Activated CD4-positive, alpha-beta memory T cell treated with anti-CD3 and anti-CD28 coated beads for 36 hours (primary cell): ENCODE measurements around the gene SIRPA. TPM values are rescaled to one million over a fixed set of nuclear protein-coding genes. Genes with fewer than 3 reads are reported as not detected.
A peak's percentile ranks its signal among the peaks of the same experiment; 100 is the strongest.

ENCODE experiments used
- CTCF ChIA-PET: fragments of 350-600 bp; sonication (Branson Sonifier 250); formaldehyde crosslinking; loops from one replicate; lab custom pipeline; 2021; ENCODE audit warnings: antibody characterized with exemption, inconsistent platforms; lab: Charles Lee
- POLR2A ChIA-PET: fragments of 350-600 bp; sonication (Branson Sonifier 250); formaldehyde crosslinking; loops from one replicate; lab custom pipeline; 2021; ENCODE audit warnings: antibody characterized with exemption; lab: Charles Lee
- DNase-seq: peaks from one replicate; pipeline ENCODE4 v3.0.0-alpha.2; 2020
- H3K27ac Mint-ChIP-seq: one replicate; pipeline ENCODE4 v1.8.0; 2021; ENCODE audit warnings: mixed read lengths
- H3K27me3 Mint-ChIP-seq: one replicate; pipeline ENCODE4 v1.8.0; 2021; ENCODE audit warnings: mixed read lengths
- H3K36me3 Mint-ChIP-seq: one replicate; pipeline ENCODE4 v1.8.0; 2021; ENCODE audit warnings: mixed read lengths
- H3K4me1 Mint-ChIP-seq: one replicate; pipeline ENCODE4 v1.8.0; 2021; ENCODE audit warnings: low read depth, mixed read lengths
- H3K4me3 Mint-ChIP-seq: one replicate; pipeline ENCODE4 v1.8.0; 2021; ENCODE audit warnings: mild to moderate bottlenecking, mixed read lengths
- H3K9me3 Mint-ChIP-seq: one replicate; pipeline ENCODE4 v1.8.0; 2021; ENCODE audit warnings: mixed read lengths
- intact Hi-C: fragments of 100-400 bp; cut with micrococcal nuclease; formaldehyde crosslinking; loops from one replicate; pipeline ENCODE4 v1.15.1; 2023
- total RNA-seq, 2 experiments: library from RNA; stranded (reverse); gene quantifications; one replicate each; pipeline ENCODE4 v1.2.3, GENCODE V29; 2021

Gene SIRPA
- total RNA-seq, 2 experiments from 2014 or later = not detected

DNA sequence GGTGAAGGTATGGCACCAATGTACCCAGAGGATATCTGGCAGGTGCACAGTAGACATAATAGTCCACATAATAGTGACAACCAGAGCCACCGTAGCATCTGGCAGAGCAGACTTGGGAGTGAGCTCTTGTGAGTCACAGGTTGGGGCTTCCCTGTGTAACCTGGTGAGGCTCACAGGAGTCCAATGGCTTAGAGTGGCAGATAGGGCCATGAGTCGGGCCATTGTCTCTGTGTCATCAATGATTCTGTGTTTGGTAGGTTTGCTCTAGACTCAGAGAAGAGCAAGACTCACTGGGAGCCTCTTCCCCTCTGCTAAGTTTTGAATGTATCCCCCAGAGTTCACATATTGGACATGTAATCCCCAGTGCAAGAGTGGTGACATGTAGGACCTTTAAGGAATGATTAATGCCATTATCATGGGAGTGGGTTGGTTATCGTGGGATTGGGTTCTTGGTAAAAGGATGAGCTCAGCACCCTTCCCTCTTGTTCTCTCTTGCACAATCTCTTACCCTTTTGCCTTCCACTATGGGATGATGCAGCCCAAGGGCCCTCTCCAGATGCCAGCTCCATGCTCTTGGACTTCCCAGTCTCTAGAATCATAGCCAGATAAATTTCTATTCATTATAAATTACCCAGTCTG is 22.6 kb upstream of the SIRPA start:
- Mint-ChIP-seq H3K9me3 (no peaks in the 10 kb centered on the region), H3K27ac (no peak overlapping the region), H3K4me3 (no peak overlapping the region), H3K36me3 (no peaks in the 10 kb centered on the region), H3K4me1 (no peaks in the 10 kb centered on the region), H3K27me3 (peaks cover 17% of the 10 kb centered on the region)
- peak; percentile 22 for DNase-seq
- ChIA-PET CTCF (no interaction called here), POLR2A (no interaction called here)
- intact Hi-C loops = no loop called here

DNA sequence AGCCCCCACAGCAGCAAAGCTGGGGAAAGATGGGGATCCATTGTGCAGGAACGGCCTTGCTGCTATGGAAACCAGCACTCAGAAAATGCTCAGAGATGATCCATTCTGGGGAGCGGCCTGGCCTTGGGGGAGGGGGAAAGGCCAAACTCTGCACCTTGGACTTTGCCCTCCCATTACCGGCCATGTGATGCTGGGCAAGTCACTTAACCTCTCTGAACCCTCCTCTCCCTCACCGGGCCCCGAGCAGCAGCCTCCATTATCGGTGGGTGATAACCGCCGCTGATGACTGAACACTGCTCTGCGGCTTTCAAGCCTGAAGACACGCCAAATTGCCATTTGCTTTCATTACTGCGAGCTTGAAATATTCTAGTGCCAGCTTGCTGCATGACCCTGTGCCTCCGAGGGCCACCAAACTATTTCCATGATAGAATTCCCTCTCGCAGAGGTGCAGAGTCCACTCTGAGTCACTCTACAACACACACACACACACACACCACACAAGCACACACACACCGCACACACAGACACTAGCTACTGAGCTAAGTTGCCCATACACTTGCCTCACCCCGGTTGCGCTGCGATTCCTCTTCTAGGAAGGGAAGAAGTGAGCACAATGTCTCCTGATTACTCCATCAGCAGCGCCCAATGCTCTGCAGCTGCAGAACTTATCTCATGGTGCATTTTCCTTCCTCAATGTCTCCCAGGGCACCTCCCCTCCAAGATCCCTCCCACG is 20.6 kb upstream of the SIRPA start:
- Mint-ChIP-seq H3K27me3 (peaks cover 9% of the 10 kb centered on the region), H3K9me3 (no peaks in the 10 kb centered on the region), H3K4me3 (no peak overlapping the region), H3K4me1 (no peaks in the 10 kb centered on the region), H3K36me3 (no peaks in the 10 kb centered on the region), H3K27ac (no peak overlapping the region)
- DNase-seq = no peak
- ChIA-PET CTCF (no interaction called here), POLR2A (no interaction called here)
- intact Hi-C loops = no loop called here

DNA sequence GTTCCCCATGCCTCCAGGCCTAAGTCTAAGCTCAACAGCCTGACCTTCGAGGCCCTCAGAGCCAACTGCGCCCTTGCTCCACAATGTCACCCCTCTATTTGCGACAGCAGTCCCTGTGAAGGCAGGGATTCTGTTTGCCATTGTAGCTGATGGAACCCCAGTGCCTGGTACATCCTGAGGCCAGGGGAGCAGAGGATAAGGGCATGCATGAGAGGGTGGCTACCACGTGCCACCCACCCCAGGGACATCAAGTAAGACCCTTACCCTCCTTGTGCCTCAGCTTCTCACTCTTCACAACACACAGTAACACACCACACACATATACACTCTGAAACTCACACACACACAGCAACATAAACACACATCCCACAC is 20.0 kb upstream of the SIRPA start:
- Mint-ChIP-seq H3K27me3 (peaks cover 5% of the 10 kb centered on the region), H3K36me3 (no peaks in the 10 kb centered on the region), H3K9me3 (no peaks in the 10 kb centered on the region), H3K27ac (no peak overlapping the region), H3K4me1 (no peaks in the 10 kb centered on the region), H3K4me3 (no peak overlapping the region)
- CTCF ChIA-PET = no interaction called here
- POLR2A ChIA-PET = no interaction called here
- intact Hi-C loops = no loop called here
- no peak for DNase-seq

DNA sequence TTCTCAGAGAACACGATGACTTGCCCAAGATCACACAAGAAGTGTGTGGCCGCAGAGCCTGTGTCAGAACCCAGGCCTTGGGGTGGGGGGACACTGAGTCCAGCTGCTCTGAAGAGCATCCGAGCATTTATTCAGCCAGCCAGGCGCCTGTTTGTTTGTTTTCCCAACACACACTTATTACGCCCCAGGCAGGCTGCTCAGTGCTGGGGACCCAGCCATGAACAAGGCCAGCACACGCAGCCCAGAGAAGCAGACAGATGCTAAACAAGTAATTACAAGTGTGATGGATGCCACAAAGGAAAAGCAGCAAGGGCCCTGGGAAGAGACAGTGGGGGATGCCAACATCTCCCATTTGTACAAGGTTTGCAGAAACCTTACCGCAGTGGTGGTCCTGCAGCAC is 19.4 kb upstream of the SIRPA start:
- H3K4me1 Mint-ChIP-seq = no peaks in the 10 kb centered on the region
- ChIA-PET CTCF (no interaction called here), POLR2A (no interaction called here)
- no peak overlapping the region for H3K4me3 Mint-ChIP-seq
- intact Hi-C loops = no loop called here
- no peaks in the 10 kb centered on the region for H3K36me3 Mint-ChIP-seq
- H3K9me3 Mint-ChIP-seq = no peaks in the 10 kb centered on the region
- peaks cover 2% of the 10 kb centered on the region for H3K27me3 Mint-ChIP-seq
- DNase-seq = no peak
- H3K27ac Mint-ChIP-seq = no peak overlapping the region

DNA sequence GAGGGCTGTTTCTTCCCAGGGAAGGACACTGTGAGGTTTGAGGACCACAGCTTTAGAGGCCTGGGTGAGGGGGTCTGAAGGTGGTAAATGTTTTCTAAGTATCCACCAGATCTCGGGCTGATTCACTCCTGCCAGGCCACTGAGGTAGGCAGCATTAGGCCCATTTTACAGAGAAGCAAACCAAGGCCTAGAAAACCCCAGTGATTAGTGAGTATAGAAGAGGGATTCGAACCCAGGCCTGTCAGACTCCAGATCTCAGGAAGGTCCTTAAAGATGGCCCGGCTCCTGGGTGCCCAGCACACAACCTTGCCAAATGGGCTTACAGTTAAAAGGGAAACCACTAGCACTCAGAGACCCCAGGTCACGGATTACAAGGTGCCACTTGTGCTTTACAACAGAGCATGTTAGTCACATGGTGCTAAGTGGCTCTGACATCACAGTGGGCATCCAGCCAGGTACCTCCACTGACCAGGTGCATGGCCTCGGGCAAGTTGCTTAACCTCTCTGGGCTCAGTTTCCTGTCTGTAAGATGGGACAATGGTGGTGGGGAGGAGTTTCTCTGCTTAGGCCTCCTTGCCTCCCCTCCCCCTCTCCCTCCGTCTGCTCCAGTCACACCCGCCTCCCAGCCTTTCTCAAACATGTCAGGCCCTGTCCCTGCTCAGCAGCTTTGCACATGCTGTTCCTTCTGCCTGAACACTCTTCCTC is 18.8 kb upstream of the SIRPA start:
- ChIA-PET POLR2A (no interaction called here), CTCF (no interaction called here)
- Mint-ChIP-seq H3K4me1 (no peaks in the 10 kb centered on the region), H3K27ac (no peak overlapping the region), H3K4me3 (no peak overlapping the region), H3K36me3 (no peaks in the 10 kb centered on the region), H3K9me3 (no peaks in the 10 kb centered on the region), H3K27me3 (peaks cover 1% of the 10 kb centered on the region)
- no peak for DNase-seq
- intact Hi-C loops = no loop called here

DNA sequence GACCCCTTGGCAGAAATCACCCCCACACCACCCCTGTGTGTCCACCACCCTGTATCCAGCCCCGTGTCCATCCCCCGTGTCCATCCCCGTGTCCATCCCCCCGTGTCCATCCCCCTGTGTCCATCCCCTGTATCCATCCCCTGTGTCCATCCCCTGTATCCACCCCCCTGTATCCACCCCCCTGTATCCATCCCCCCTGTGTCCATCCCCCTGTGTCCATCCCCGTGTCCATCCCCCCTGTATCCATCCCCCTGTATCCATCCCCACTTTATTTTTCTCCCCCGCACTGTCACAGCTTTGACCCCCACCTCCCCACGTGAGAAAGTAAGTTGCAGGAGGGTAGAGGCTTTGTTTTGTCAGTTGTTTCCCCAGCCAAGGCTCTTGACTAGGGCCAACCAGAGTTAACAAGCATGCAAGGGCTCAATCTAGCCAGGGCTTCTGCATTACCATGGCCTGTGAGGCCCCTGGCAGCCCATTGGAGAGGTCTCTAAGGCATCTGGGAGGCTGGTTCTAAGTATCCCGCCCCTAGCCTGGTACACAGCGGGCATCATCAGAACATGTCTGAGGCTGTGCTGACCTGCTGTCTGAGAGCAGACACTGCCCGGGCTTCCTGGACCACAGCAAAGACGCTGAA is 18.1 kb upstream of the SIRPA start:
- DNase-seq = no peak

DNA sequence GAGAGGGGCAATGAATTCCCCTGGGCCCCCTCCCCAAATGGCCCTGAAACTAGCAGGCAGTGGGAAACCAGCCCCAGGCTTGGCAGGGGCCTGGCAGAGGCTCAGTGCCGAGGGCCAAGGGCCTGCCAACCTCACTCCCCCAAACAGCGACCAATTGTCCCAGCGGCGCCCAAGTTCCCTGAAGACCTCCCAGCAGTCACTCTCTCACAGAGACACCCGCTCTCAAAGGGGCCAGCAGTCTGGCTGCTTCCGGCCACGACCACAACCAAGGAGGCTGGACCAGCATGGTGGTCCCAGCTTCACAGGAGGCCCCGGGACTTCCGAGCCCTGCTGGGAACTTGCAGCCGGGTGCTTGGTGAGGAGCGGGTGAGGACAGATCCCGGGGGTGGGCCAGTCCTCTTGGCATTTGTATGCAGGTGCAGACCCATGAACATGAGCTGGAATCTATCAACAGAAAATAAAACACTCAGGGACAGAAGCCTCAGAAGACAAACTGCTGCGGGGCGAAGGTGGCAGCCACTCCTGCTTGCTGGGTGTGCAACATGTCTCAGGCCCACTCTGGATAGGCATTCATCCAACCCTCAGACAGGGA is 17.5 kb upstream of the SIRPA start:
- Mint-ChIP-seq H3K9me3 (no peaks in the 10 kb centered on the region), H3K36me3 (no peaks in the 10 kb centered on the region), H3K27ac (no peak overlapping the region), H3K4me3 (no peak overlapping the region), H3K4me1 (peaks cover 3% of the 10 kb centered on the region), H3K27me3 (peaks cover 1% of the 10 kb centered on the region)
- DNase-seq = no peak
- intact Hi-C loops = no loop called here
- ChIA-PET CTCF (no interaction called here), POLR2A (no interaction called here)

More for the DNA sequence above, 18.1 kb upstream of the SIRPA start:
- no peaks in the 10 kb centered on the region for H3K9me3 Mint-ChIP-seq
- H3K27me3 Mint-ChIP-seq = peaks cover 1% of the 10 kb centered on the region
- no peak overlapping the region for H3K27ac Mint-ChIP-seq
- ChIA-PET POLR2A (no interaction called here), CTCF (no interaction called here)
- intact Hi-C loops = no loop called here
- no peak overlapping the region for H3K4me3 Mint-ChIP-seq
- no peaks in the 10 kb centered on the region for H3K36me3 Mint-ChIP-seq
- H3K4me1 Mint-ChIP-seq = no peaks in the 10 kb centered on the region

DNA sequence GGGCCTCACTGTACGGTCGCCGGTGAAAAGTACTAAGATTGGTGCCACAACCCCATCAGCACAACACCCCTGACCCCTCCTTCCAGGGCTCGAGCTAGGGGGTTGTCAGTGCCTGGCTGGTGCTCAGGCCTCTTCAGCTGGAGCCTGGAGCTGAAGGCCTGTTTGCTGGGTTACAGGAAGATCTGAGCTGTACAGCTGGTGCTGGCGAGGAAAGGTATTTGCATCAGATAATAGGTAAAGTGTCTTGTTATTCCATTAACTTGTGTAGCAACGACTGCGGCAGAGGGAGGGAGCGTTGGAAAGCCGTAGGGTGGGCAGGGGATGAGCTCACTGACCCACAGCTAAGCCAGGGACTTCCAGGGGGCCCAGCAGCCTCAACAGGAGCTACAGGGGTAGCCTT is 15.8 kb upstream of the SIRPA start:
- Mint-ChIP-seq H3K36me3 (no peaks in the 10 kb centered on the region), H3K9me3 (no peaks in the 10 kb centered on the region), H3K27ac (no peak overlapping the region), H3K27me3 (no peaks in the 10 kb centered on the region), H3K4me3 (no peak overlapping the region), H3K4me1 (peaks cover 3% of the 10 kb centered on the region)
- ChIA-PET CTCF (no interaction called here), POLR2A (no interaction called here)
- no peak for DNase-seq
- intact Hi-C loops = no loop called here

DNA sequence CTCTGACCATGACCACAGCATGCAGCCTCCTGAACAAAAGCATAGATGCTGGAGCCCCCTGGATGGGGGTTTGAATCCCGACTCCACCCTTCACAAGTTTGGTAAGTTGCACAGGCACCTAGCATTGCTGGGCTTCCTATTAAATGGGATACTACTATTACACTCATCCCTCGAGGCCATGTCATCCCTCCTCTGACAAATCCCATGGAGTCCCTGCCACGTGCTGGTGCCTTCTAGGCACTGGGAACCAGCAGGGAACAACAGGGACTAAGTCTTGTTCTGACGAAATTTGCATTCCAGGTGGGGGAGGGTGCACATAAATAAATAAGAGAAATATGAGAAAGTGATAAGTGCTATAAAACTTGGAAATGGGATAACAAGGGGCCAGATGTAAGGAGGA is 15.3 kb upstream of the SIRPA start:
- DNase-seq = no peak
- no peak overlapping the region for H3K4me3 Mint-ChIP-seq
- POLR2A ChIA-PET = no interaction called here
- H3K4me1 Mint-ChIP-seq = peaks cover 3% of the 10 kb centered on the region
- no peaks in the 10 kb centered on the region for H3K9me3 Mint-ChIP-seq
- no peaks in the 10 kb centered on the region for H3K27me3 Mint-ChIP-seq
- no peaks in the 10 kb centered on the region for H3K36me3 Mint-ChIP-seq
- no peak overlapping the region for H3K27ac Mint-ChIP-seq
- CTCF ChIA-PET = no interaction called here
- intact Hi-C loops = no loop called here

DNA sequence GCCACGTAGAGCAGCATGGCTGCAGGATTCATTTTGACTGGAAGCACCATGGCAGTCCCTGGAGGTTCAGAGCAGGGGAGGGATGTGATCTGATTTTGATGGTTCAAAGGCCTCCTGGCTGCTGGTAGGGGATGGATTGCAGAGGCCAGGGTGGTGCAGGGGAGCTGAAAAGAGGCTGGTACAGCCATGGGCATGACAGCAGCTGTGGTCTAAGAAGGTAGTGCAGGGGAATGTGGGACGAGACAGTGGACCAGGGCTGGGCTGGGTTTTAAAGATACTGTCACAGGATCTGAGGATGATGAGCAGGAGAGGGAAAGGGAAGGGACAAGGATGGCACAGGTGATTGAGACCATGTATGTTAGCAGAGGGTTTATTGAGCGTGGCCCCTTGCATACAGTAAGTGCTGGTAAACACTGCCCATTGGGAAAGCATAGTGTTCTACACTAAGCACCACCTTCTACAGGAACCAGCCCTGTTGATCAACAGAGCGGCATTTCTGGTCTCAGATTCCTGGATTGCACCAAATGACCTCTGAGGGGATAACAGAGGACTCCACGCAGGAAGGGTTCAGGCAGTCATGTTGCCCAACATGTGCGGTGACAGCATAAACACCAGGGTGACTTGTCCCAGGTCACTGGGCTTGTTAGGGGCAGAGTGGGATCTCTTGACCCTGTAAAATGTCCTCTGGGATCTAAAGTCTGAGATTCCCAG is 14.5 kb upstream of the SIRPA start:
- Mint-ChIP-seq H3K4me1 (peaks cover 3% of the 10 kb centered on the region), H3K27ac (no peak overlapping the region), H3K4me3 (no peak overlapping the region), H3K9me3 (no peaks in the 10 kb centered on the region), H3K36me3 (no peaks in the 10 kb centered on the region), H3K27me3 (no peaks in the 10 kb centered on the region)
- CTCF ChIA-PET = no interaction called here
- POLR2A ChIA-PET = no interaction called here
- no peak for DNase-seq
- intact Hi-C loops = no loop called here

DNA sequence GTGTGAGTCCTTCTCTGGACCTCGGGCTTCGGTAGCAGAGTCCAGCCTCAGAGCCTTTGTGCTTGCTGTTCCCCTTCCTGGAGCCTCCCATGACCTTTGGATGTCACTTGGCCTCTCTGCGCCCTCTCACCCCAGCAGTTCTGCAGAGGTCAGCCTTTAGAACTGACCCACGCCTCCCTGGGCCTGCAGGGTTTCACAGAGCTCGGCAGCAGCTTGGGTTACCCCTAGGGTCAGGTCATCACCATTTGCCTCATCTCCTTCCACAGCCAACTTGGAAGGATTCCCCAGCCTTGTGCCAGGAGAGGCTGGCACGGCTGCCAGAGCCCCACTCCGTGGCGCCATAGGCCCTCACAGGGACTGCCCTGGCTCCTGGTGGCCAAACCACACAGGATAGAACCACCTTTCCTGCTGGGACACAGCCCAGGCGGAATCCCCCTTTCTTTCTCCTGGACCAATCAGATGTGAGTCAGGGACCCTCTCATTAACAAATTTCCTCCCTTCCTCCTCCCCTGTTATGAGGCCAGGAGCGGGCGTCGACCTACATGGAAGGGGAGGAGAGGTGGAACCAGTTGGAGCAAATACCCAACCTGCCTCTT is 13.9 kb upstream of the SIRPA start:
- Mint-ChIP-seq H3K4me1 (peaks cover 3% of the 10 kb centered on the region), H3K36me3 (no peaks in the 10 kb centered on the region), H3K27ac (no peak overlapping the region), H3K9me3 (no peaks in the 10 kb centered on the region), H3K4me3 (no peak overlapping the region), H3K27me3 (no peaks in the 10 kb centered on the region)
- ChIA-PET POLR2A (no interaction called here), CTCF (no interaction called here)
- no peak for DNase-seq
- intact Hi-C loops = no loop called here
